ENCODE data around the gene RELCH.

RELCH gene

DNA sequence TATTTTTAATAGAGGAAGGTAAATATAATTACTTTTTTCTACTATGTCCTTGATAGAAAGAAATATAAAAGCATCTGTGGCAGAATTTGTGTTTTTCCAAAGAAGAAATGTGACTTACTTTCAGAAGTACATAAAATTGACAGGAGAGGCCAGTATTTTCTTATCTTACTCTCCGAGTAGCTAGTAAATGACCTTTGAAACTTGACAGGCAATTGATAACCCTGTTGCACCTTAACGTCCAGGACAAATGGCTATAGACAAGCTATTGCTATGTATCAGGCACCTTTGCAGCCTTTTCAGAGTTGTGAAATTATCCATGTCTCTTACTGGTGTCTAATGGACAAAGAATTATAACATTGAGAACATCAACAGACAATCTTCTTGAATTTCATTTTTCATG lies 75.0 kb downstream of the RELCH start:
- DNase-seq: no peak

DNA sequence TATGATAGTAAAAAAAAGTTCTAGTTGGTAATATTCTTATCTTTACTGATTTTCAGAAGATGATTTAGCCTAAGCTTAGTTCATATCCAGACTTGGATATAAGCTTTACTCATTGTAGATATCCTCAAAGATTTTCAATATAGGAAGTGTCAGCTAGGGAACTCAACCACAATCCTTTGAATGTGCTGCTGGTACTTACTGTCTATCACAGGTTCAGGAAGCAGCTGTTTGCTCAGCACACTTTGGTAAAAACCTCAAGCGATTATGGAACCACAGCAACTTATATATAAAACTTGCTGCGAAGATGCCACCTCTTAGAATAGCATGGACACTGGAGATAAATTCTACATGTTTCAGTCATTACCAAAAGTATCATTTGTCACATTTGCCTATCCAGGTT lies 77.9 kb downstream of the RELCH start:
- no peak for DNase-seq

DNA sequence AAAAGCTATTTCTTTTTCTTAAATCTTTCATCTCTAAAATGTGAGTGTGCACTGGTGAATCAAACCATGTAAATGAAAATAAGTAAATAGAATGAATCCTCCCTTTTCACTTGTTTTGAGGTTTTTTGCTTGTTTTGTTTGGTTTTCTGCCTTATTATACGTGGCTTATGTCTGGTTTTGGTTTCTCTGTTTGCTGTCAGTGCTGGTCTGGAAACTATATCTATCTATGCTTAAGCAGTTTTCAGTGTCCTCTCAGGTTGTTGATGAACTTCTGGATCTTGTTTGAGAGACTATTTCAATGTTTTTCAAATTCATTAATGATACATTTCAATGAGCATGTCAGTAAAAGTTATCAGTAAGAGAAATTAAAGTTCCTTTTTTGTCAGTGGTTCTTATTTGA lies 90.0 kb downstream of the RELCH start:
- no peak for DNase-seq

DNA sequence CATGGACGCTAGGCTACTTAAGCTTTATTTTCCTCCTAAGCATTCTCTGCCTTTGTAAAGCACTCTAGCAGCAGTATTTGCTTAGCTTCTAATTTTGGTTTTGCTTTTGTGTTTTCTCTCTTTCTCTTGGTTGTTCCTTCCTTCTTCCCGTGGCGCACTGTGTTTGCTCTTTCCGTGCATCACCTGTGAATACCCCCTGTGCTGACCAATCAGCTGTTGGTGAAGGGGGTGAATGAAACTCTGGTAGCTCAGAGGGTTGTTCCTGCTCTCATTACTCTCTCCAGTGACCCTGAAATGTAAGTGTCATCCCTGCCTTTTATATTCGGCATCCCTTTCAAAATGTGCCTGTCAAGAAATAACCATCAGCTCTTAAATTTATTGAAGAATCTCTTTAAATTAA lies 92.5 kb downstream of the RELCH start:
- peak; percentile 17 for DNase-seq

DNA sequence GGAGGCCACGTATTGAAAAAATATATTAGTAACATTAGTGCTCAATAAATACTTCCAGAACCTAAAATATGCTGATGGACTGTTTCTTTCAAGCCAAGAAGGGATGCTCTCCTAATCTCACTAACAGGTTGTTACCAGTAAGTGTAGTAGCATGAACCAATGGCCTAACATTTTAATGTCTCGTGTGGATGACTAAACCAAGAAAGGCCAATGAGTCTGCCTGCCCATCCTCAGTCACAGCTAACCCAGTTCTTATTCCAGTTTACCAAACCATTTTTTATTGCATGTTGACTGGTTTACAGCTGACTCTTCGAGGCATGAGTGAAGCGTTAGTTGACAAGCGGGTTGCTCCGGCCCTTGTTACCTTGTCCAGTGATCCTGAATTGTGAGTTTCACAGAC lies 93.0 kb downstream of the RELCH start:
- no peak for DNase-seq

DNA sequence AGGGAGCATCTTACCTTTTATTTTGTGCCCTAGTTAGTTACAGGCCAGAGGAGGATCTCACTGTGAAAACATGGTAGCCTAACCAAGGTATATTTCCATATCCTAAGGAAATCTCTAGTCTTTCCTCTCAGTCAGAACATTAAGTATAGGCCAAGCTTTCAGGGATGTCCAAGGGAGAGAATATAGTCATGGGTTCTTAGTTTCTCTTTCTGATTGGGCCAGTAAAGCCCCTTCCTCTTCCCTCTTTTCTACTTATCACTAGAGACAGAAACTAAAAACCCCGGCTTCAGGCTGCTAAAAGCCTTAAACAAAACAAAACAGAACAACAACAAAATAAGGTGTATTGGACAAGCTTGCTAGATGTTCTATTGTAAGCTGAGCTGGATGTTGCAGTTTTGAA lies 93.7 kb downstream of the RELCH start:
- DNase-seq: no peak

DNA sequence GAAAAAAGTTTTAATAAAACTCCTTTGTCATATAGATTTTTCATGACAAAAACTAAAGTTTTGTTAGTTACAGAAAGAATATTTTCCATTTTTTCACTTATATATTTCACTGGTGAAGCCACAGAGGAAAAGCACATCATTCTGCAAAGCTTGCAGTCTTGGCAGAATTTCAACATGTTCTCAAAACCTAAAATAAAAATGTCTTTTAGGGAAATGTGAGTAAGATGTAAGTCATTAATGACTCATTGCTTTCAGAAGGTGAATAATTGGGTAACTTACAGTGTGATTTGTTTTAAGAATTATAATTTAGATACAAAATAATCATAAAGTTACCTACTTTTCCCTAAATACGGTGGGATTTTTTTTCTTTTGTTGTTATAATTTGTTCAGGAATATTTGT lies 94.6 kb downstream of the RELCH start:
- DNase-seq: no peak

DNA sequence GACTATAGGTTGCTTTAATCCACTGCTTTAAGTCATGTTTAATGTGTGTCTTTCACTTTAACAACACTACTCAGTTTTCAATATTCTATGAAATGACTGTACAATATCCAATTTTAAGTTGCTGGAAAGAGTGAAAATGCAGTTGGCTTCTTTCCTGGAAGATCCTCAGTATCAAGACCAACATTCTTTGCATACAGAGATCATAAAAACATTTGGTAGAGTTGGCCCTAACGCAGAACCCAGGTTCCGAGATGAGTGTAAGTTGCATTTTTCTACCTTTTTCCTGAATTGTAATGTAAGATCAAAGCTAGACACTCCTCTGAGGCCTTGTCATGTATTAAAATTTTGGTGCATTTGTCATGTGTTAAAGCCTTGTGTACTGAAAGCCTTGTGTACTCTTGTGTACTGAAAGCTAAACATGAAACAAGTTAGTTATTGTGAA lies 95.2 kb downstream of the RELCH start:
- no peak for DNase-seq

DNA sequence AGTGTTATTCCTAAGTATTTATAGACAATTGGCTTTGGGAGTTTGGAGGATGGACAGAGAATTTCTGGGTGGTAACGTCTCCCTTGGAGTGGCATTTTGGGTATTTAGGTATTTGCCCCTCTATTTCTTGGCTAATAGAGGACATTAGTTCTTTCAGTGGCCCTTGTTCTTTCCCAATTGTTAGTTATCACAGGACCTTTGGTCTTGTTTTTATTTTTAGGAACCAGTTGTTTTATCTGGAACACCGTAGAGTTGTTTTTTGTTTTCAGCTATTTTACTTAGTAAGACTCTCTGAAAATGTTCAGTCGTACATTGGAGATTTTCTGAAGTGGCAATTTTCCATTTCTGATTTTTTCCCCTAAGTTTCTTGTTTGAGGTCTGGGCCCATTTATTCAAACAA lies 97.6 kb downstream of the RELCH start:
- no peak for DNase-seq

DNA sequence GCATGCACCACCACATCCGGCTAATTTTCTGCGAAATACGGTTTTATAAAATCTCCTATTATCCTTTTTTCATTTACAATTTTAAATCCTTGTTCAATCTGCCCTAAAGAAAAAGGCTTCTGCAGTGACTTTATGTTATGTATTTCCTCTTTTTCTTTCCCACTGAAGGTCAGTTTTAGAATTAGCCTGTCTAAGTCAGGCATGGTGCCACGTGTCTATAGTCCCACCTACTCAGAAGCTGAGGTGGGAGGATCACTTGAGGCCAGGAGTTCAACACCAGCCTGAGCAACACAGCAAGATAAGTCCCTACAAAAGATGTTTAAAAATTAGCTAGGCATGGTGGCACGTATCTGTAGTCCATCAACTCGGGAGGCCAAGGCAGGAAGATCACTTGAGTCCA lies 98.2 kb downstream of the RELCH start:
- DNase-seq: no peak

DNA sequence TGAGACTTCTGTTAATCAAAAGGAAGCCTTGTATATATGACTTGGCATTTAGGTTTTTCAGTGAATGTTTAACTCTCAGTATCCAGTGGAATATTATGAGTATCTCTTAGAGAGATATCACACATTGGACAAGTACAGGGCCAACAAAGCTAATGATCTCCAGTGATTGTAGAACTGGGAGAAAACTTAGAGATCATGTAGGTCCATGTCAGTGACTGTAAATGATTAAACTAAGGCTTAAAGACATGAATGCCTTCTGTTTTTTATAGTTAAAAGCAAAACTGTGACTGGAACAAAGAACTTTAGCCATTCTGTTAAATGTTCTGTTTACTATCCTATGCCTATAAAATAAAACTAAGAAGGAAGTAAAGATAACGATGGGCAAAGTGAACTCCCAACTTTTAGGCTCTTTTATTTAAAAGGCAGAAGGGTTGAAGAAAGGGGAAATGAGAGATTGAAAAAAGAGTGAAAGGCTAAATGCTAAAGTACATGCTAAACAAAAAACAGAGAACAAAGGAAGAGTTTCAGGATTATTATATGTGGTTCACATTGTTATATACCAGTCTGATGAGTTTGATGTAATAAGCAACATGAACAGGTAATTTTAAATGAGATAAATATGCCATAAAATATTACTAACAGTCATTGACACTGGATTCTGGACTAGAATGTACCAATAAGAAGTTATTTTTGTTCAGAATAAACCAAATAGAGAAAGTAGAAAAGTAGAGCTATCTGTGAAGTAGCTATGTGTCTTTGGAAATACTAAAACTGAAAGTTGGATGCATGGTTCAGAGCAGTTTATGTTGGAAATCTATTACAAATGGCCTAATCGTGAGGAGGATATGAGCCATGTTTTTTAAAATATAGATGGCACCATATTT lies 101.0 kb downstream of the RELCH start:
- DNase-seq: no peak

DNA sequence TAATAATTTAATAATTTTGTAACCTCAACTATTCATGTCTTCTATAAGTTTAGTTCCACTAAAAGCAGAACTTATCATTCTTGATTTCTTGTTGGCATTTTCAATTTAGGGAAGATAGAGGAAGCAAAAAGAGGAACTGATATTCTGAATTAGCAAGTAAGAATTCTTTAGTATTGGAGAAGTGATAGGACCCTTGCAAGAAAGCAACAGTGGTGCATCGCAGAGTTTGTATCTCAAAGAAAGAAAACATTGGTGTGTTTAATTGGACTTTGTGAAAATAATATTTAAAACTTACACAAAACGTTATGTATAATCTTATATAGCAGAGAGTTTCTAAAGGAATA lies 101.6 kb downstream of the RELCH start:
- no peak for DNase-seq

DNA sequence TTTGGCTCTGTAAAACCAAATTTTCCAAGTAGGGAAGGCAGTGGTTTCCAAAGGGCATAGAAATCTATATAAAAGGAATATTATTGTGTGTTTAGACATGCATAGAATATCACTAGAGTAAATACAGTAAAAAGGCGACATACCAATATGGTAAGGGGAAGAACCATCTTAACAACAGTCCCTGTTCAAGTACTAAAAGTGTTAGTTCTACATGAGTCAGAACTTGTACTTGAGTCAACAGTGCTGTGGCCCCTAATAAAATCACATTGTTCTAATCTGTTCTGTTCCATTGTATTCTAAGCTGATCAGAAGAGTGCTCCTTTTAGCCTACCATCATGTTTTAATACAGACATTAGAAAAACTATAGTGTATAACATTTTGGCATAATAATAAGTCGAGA lies 102.0 kb downstream of the RELCH start:
- DNase-seq: peak; percentile 62

DNA sequence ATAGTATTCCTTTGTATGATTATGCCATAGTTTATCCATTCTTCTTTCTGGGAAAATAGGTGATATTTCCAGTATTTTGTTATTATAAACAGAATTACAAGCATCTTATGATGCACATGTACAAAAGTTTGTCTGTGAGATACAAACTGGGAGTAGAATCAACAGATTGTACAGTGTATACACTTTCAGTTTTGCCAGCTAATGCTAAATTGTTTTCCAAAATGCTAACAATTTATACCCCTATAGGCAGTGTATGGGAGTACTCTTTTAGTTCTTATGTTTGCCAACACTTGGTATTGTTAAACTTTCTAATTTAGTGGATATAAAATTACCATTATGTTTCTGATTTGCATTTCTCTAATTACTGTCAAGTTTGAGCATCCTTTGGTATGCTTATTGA lies 107.0 kb downstream of the RELCH start:
- no peak for DNase-seq

DNA sequence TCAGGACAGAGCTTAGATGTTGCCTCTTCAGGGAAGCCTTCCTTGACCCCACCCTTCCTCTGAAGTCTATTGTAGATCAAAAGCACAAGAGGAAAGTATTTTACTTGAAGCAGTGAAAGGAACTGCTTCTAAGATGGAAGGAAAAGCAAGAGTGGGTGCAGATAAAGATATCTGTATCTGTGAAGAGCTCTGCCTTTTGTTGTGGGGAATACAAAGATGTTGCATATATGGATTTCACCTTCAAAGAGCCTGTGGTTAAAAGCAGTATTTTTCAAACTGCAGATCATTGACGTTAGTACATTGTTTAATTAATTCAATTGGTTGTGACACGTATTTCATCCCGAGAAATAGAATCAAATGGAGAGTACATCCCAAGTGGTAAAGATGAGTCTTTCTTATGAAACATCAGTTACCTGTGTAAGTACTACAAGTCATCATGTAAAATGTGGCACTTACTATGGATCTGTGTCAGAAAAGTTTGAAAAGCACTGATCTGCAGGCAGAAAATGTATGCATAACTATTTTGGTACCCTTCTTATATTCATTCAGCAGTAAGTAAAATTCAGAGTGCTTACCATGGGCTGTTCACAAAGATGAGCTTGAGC lies 113.4 kb downstream of the RELCH start:
- DNase-seq: no peak

DNA sequence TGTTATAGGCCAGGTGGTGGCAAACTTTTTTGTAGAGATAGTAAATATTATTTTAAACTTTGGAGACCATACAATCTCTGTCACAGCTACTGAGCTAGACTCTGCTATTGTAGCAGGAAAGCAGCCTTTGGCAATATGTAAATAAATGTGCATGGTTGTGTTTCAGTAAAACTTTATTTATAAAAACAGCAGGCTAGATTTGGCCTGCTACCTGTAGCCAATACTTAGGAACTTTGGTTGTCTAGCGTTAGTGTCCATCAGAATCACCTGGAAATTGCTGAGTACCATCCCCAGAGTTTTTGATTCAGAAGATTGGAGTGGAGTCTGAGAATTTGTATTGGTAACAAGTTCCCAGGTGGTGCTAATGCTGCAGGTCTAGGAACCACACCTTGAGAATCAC lies 114.3 kb downstream of the RELCH start:
- DNase-seq: no peak

DNA sequence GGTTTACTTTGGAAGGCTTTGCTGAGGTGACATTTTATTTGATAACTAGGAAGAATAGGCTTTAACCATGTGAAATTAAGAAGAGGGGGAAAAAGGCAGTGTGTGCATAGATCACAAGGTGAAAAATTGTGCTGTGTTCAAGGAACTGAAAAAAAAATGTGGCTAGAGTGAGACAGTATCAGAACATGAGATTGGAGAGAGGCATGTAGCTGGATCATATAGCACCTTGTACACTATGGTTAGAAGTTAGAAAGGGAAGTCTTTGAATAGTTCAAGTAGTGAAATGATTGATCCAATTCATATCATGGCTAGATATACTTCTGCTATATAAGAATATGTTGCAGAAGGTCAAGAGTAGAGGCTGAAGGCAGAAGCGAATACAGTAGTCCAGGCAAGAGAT lies 125.8 kb downstream of the RELCH start:
- DNase-seq: no peak

DNA sequence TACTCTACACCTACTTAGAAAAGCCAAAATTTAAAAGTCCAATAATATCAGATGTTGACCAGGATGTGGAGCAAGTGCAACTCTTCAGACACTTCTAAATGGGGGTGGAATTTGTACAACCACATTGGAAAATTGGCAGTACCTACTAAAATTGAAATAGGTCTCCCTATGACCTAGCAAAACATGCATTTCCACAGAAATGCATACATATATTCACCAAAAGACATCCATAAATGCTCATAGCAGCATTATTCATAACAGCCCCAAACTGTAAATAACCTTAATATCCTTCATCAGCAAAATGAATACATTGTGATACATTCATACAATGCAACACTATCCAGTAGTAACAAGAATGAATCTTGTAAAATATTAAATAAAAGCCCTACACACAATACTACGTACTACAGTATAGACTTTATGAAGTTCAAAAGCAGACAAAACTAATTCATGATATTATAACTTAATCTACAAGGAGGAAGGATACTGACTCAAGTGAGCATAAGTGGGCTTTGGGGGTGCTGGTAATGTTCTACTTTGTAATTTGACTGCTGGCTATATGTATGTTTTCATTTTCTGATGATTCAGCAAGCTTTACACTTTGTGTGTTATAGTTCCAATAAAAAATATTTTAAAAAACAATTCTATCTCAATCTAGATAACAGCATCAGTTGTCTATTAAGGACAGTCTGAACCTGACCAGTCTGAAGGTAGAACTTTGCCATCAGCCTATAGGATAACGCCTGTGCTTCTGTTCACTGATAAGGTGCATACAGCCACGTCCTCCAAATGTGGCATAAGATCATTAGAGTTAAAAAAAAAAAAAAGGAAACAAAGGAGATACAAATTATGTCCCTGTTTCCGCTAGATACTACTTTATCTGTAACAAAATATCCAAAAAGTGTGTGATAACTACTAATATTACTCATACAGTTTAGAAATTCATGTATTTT lies 131.4 kb downstream of the RELCH start:
- no peak for DNase-seq

DNA sequence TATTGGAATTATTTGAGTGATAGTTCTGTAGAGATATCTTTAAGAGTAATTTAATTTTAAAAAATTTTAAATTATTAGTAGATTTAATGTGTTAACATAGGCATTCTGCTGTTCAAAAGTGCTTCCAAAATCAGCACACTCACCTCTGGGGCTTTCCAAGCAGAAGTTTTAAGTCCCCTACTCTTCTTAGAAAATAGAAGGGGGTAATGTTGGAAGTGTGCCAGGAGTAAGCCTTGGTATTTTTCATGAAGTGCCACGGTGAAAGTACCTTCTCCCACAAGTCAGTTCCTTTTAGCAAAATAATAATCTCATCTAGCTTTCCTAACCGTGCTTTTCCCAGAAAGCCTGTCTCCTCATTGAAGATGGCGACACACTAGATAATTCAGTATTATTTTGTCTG lies 134.1 kb downstream of the RELCH start:
- no peak for DNase-seq

DNA sequence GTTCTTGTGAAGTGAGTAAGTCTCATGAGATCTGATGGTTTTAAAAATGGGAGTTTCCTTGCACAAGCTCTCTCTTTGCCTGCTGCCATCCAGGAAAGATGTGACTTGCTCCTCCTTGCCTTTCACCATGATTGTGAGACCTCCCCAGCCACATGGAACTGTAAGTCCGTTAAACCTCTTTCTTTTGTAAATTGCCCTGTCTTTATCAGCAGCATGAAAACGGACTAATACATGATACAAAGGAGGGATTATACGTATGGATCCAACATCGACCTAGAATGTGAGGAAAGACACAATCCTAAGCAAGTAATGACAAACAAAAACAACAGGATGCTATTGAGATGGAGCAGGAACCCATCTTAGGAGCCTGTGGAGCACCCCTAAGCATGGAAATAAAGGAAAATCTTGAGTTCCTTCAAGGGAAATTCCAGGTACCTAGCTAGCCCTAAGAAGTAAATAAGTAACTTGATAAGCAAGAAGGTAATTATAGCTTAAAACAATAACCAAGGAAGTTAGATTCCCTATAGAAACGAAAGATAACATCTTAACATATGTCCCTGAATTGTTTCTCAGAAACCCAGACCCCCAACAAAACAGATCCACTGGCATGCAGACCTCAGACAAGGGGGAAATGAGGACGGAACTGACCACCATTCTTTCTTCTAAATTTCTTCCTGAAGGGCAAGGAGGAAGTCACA lies 136.6 kb downstream of the RELCH start:
- DNase-seq: no peak

DNA sequence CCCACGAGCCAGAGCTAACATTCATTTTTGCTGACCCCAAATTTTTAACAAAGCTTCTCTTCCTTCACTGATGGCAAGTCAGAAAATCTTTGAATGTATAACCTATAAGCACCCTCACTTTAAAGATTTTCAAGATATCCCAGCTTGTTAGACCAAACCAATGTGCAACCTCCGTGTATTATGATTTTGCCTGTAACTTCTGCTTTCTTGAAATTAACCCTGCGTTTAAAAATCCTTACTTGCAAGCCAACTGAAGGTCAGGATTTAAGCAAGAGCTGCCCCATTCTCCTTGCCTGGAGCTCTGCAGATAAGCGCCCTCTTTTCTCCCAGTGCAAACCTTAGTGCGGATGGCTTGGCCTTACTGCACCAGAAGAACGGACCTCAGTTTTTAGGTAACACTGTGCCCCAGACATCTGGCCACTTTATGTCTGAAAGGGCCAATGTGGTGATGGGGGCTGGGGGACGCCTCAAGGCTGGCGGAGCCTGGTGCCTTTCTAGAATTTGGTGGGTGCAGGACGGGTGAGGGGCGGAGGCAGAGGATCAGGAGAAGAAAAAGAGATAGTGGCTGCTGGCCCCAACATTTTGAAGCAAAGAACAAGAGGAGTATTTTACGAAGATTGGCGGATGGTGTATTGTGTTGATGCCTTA lies 137.2 kb downstream of the RELCH start:
- peak; percentile 35 for DNase-seq
